Upper lobe of left lung (tissue), 6 donors: ENCODE results near the gene ACACB. TPM values are rescaled to one million over a fixed set of nuclear protein-coding genes. Genes with fewer than 3 reads are reported as not detected.

Experiments
- ATAC-seq, 2 donors: fragments of 200-7000 bp; cut with Tn5 transposase; one replicate each; pipeline ENCODE4 v1.9.1; 2022; ENCODE audit warnings: mild to moderate bottlenecking in 2 of 2, moderate library complexity in 2 of 2; ENCODE audit not compliant: low FRiP score in 2 of 2
- DNase-seq, 2 donors: peaks; one replicate each; pipeline ENCODE4 v3.0.0-alpha.2; 2019 to 2020
- H3K27ac ChIP-seq, 4 donors: fragments of 200-600 bp; sonication (generic); one replicate each; pipeline ENCODE4 v1.5.1; 2016 to 2019
- H3K27me3 ChIP-seq, 4 donors: fragments of 200-600 bp; sonication (generic); one replicate each; pipeline ENCODE4 v1.5.1; 2017 to 2019
- H3K36me3 ChIP-seq, 4 donors: fragments of 200-600 bp; sonication (generic); one replicate each; pipeline ENCODE4 v1.5.1; 2016 to 2019
- H3K4me1 ChIP-seq, 4 donors: fragments of 200-600 bp; sonication (generic); one replicate each; pipeline ENCODE4 v1.5.1; 2018 to 2019
- H3K4me3 ChIP-seq, 4 donors: fragments of 200-600 bp; sonication (generic); one replicate each; pipeline ENCODE4 v1.5.1; 2017 to 2019; ENCODE audit warnings: mild to moderate bottlenecking in 2 of 4, moderate library complexity in 1 of 4
- H3K9me3 ChIP-seq, 4 donors: fragments of 200-600 bp; sonication (generic); one replicate each; pipeline ENCODE4 v1.5.1; 2018 to 2019
- EP300 ChIP-seq, 4 donors: sonication (generic); formaldehyde crosslinking; IDR thresholded peaks; one replicate each; pipeline ENCODE4 v1.5.1; 2017; ENCODE audit warnings: antibody characterized with exemption in 4 of 4, control low read depth in 2 of 4
- POLR2A ChIP-seq, 4 donors: fragments of 450-650 bp; IDR thresholded peaks; one replicate each; pipeline ENCODE4 v1.5.1; 2016 to 2017; ENCODE audit warnings: antibody characterized with exemption in 4 of 4, mild to moderate bottlenecking in 2 of 4
- POLR2AphosphoS5 ChIP-seq, 2 donors: sonication (generic); formaldehyde crosslinking; IDR thresholded peaks; one replicate each; pipeline ENCODE4 v1.5.1; 2017; ENCODE audit warnings: antibody characterized with exemption in 2 of 2
- WGBS, 2 donors: methylation state at CpG; one replicate each; pipeline ENCODE4 v1.1.5; 2017 to 2018; 5-methylcytosine and 5-hydroxymethylcytosine counted together
- total RNA-seq, 6 donors: library from RNA; depleted of rRNA in 4 of 6; stranded (reverse); fragments of >200 nt in 4 of 6; gene quantifications; one replicate each; pipeline versions ENCODE4 v1.1.0 to v1.2.1, GENCODE V29; 2016 to 2021
- TF ChIP-seq, protein P1 (sequence below), 6 experiments: fragments of 450-650 bp in 4 of 6; fragments of 200-600 bp in 2 of 6; sonication (generic) in 2 of 6; IDR thresholded peaks; one replicate each; pipeline ENCODE4 v1.5.1; 2016 to 2019; ENCODE audit warnings: antibody characterized with exemption in 6 of 6
- donor health status: DM: no; HTN: no; CAD: no; lungs with moderate emphysema.
- donor health status: DM: no; HTN: yes; CAD: no; lungs with severe emphysema.

Gene ACACB
- total RNA-seq, 6 donors from 2014 or later: 26.3 to 202 (median 36.3) TPM

GRCh38 chr12:109264095-109264942 is 147.9 kb downstream of the ACACB start:
- ATAC-seq: peak in 1 of 2 donors; percentile 86
- 59 to 72% methylated on average over 23 of the region's 23 CpGs for WGBS, 2 donors

GRCh38 chr12:109264943-109265650 is 148.7 kb downstream of the ACACB start:
- Histone ChIP-seq H3K27ac (no peak overlapping the region), H3K4me3 (no peak overlapping the region), H3K9me3 (no peaks in the 10 kb centered on the region), H3K36me3 (peaks cover 7 to 73% (median 30%) of the 10 kb centered on the region in 4 donors), H3K27me3 (no peaks in the 10 kb centered on the region), H3K4me1 (peaks cover 0 to 5% (median 0%) of the 10 kb centered on the region in 4 donors)
- ATAC-seq (peak; percentile 31 to 59), DNase-seq (no peak)
- TF ChIP-seq POLR2A (IDR thresholded peaks at IDR 0.05): no peak
- TF ChIP-seq EP300 (IDR thresholded peaks at IDR 0.05): no peak
- TF ChIP-seq POLR2AphosphoS5 (IDR thresholded peaks at IDR 0.05): no peak
- TF ChIP-seq, protein P1, sequence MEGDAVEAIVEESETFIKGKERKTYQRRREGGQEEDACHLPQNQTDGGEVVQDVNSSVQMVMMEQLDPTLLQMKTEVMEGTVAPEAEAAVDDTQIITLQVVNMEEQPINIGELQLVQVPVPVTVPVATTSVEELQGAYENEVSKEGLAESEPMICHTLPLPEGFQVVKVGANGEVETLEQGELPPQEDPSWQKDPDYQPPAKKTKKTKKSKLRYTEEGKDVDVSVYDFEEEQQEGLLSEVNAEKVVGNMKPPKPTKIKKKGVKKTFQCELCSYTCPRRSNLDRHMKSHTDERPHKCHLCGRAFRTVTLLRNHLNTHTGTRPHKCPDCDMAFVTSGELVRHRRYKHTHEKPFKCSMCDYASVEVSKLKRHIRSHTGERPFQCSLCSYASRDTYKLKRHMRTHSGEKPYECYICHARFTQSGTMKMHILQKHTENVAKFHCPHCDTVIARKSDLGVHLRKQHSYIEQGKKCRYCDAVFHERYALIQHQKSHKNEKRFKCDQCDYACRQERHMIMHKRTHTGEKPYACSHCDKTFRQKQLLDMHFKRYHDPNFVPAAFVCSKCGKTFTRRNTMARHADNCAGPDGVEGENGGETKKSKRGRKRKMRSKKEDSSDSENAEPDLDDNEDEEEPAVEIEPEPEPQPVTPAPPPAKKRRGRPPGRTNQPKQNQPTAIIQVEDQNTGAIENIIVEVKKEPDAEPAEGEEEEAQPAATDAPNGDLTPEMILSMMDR (IDR thresholded peaks at IDR 0.05): no peak
- WGBS, 2 donors: 93 to 97% methylated on average over 22 of the region's 27 CpGs

More at GRCh38 chr12:109264095-109264942, 147.9 kb downstream of the ACACB start:
- peaks cover 0 to 5% (median 0%) of the 10 kb centered on the region in 4 donors for H3K4me1 ChIP-seq
- no peaks in the 10 kb centered on the region for H3K9me3 ChIP-seq
- no peak overlapping the region for H3K27ac ChIP-seq
- peak; percentile 60 to 75 for DNase-seq
- H3K4me3 ChIP-seq: no peak overlapping the region
- TF ChIP-seq POLR2A (IDR thresholded peaks at IDR 0.05): no peak
- TF ChIP-seq, protein P1 (IDR thresholded peaks at IDR 0.05): peak; percentile 27 to 70 (median 58)
- no peak for TF ChIP-seq POLR2AphosphoS5 (IDR thresholded peaks at IDR 0.05)
- no peak for TF ChIP-seq EP300 (IDR thresholded peaks at IDR 0.05)
- no peaks in the 10 kb centered on the region for H3K27me3 ChIP-seq
- H3K36me3 ChIP-seq: peaks cover 7 to 79% (median 34%) of the 10 kb centered on the region in 4 donors

DNA sequence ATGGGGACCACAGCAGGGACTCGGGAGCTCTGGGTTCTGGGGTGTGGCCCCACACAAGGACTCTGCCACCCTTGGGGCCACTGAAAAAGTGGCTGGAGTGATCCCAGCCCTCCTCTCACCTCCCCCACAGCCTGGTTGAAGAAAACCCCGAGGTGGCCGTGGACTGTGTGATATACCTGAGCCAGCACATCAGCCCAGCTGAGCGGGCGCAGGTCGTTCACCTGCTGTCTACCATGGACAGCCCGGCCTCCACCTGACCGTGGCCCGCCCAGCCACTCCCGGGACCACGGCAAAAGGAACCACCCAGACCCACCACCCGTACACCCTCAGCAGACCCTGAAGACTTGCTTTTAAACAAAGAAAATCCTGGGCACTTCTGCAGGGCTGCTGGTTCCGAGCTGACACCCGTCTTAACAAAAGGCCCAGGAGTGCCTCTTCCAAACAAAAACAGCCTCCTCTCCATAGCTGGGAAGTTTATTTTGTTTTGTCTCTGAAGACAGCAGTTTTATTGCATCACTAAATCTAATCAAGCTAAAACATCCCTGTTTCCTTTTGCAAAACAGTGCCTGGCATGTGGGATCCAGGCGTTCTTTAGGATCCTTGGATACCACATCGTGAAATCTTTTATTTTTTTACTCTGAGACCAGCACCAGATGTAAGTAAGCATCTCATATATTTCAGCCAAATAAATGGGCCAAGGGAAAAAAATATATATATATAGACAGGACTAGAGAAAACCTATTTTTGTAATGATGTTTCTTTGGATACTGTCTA is 149.9 kb downstream of the ACACB start:
- peaks cover 7 to 61% (median 24%) of the 10 kb centered on the region in 4 donors for H3K36me3 ChIP-seq
- WGBS, 2 donors: 89 to 96% methylated on average over 10 to 11 of the region's 16 CpGs
- H3K27me3 ChIP-seq: no peaks in the 10 kb centered on the region
- H3K9me3 ChIP-seq: peaks cover 0 to 6% (median 0%) of the 10 kb centered on the region in 4 donors
- H3K4me3 ChIP-seq: no peak overlapping the region
- ATAC-seq: no peak
- H3K27ac ChIP-seq: no peak overlapping the region
- no peak for DNase-seq
- no peak for TF ChIP-seq EP300 (IDR thresholded peaks at IDR 0.05)
- no peak for TF ChIP-seq POLR2AphosphoS5 (IDR thresholded peaks at IDR 0.05)
- TF ChIP-seq POLR2A (IDR thresholded peaks at IDR 0.05): no peak
- TF ChIP-seq, protein P1 (IDR thresholded peaks at IDR 0.05): no peak
- peaks cover 0 to 5% (median 0%) of the 10 kb centered on the region in 4 donors for H3K4me1 ChIP-seq

DNA sequence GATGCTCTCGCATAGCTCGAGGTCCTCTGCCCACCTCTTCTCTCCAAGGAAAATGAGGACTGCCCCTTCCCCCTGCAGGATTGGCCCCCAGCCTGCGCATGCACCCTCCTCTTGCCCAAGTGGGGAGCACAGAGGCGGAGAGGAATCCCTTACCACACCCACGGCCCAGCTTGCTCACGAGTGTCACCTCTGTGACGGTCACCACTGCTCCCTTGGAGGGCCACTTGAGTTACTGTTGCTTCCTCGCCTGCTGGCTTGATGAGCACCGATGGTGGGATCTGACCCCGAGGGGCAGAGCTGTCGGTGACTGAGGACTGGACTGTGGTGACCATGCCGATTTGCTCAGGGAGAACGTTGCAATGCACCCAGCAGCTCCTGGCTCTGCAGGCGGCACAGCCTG is 151.0 kb downstream of the ACACB start:
- DNase-seq (no peak), ATAC-seq (no peak)
- H3K4me3 ChIP-seq: no peak overlapping the region
- TF ChIP-seq POLR2AphosphoS5 (IDR thresholded peaks at IDR 0.05) (no peak), EP300 (IDR thresholded peaks at IDR 0.05) (no peak), POLR2A (IDR thresholded peaks at IDR 0.05) (no peak)
- TF ChIP-seq, protein P1 (IDR thresholded peaks at IDR 0.05): no peak
- H3K36me3 ChIP-seq: peaks cover 7 to 54% (median 21%) of the 10 kb centered on the region in 4 donors
- H3K27me3 ChIP-seq: no peaks in the 10 kb centered on the region
- H3K27ac ChIP-seq: no peak overlapping the region
- peaks cover 0 to 5% (median 0%) of the 10 kb centered on the region in 4 donors for H3K4me1 ChIP-seq
- H3K9me3 ChIP-seq: peaks cover 0 to 6% (median 0%) of the 10 kb centered on the region in 4 donors
- WGBS, 2 donors: 87 to 90% methylated on average over 11 to 13 of the region's 14 CpGs
